Measurements from ENCODE around the gene OR2S2.
"Not testable (repeated sequence)": the region's sequence is repeated elsewhere in the genome, so short reads cannot be mapped to it uniquely, and the experiment has no call there.

The OR2S2 gene

GRCh38 chr9:35958104-35958837 is at the start of gene OR2S2:
Gene OR2S2, minus strand, starts transcription at chr9:35958154. Its CDS starts 56 bp downstream, at chr9:35958098.
- DNase-seq, result no peak

GRCh38 chr9:36007316-36007708 is 49.4 kb upstream of the OR2S2 start:
- DNase-seq, result no peak

- DNase-seq, result no peak
Observed at GRCh38 chr9:36006549-36007315, 48.8 kb upstream of the OR2S2 start.

- DNase-seq, result no peak
Observed at GRCh38 chr9:36005891-36006290, 47.9 kb upstream of the OR2S2 start.

- no peak for DNase-seq
Observed at GRCh38 chr9:35998333-35998732, 40.4 kb upstream of the OR2S2 start.

GRCh38 chr9:35997016-35997415 is 39.1 kb upstream of the OR2S2 start:
- not testable (repeated sequence) for DNase-seq

- DNase-seq, result no peak
Observed at GRCh38 chr9:35996358-35996970, 38.5 kb upstream of the OR2S2 start.

- DNase-seq, result no peak
Observed at GRCh38 chr9:35994959-35995358, 37.0 kb upstream of the OR2S2 start.

GRCh38 chr9:35993976-35994720 is 36.2 kb upstream of the OR2S2 start:
- DNase-seq, result no peak

GRCh38 chr9:35993136-35993535 is 35.2 kb upstream of the OR2S2 start:
- not testable (repeated sequence) for DNase-seq

- no peak for DNase-seq
Observed at GRCh38 chr9:35990155-35990554, 32.2 kb upstream of the OR2S2 start.

GRCh38 chr9:35984021-35984420 is 26.1 kb upstream of the OR2S2 start:
- no peak for DNase-seq

GRCh38 chr9:35981699-35982098 is 23.7 kb upstream of the OR2S2 start:
- DNase-seq, result no peak

- DNase-seq, result no peak
Observed at GRCh38 chr9:35980289-35981011, 22.5 kb upstream of the OR2S2 start.

GRCh38 chr9:35978792-35979191 is 20.8 kb upstream of the OR2S2 start:
- DNase-seq, result no peak

GRCh38 chr9:35976726-35977125 is 18.8 kb upstream of the OR2S2 start:
- no peak for DNase-seq

- no peak for DNase-seq
Observed at GRCh38 chr9:35974800-35975199, 16.8 kb upstream of the OR2S2 start.

- no peak for DNase-seq
Observed at GRCh38 chr9:35972093-35972492, 14.1 kb upstream of the OR2S2 start.

GRCh38 chr9:35967042-35967441 is 9.1 kb upstream of the OR2S2 start:
- DNase-seq, result no peak

GRCh38 chr9:35966433-35966832 is 8.5 kb upstream of the OR2S2 start:
- DNase-seq, result no peak

GRCh38 chr9:35965011-35965410 is 7.1 kb upstream of the OR2S2 start:
- no peak for DNase-seq

GRCh38 chr9:35962126-35962906 is 4.4 kb upstream of the OR2S2 start:
- DNase-seq, result no peak

Data from NCI-H774 (cell line).